BJ (cell line): ENCODE results near the gene SMIM7. TPM values are rescaled to one million over a fixed set of nuclear protein-coding genes. Genes with fewer than 3 reads are reported as not detected.
"Not testable (repeated sequence)": the region's sequence is repeated elsewhere in the genome, so short reads cannot be mapped to it uniquely, and the experiment has no call there.

Experiments used
- CTCF ChIA-PET: fragments of 350-600 bp; formaldehyde crosslinking; extraction: SDS; loops from one replicate; lab custom pipeline; 2021; ENCODE audit warnings: antibody characterized with exemption, inconsistent platforms; lab: Yijun Ruan, JAX
- POLR2A ChIA-PET: fragments of 300-600 bp; sonication (Branson Sonifier 250); formaldehyde crosslinking; extraction: SDS; loops from one replicate; lab custom pipeline; 2021; ENCODE audit warnings: antibody characterized with exemption; lab: Charles Lee
- DNase-seq: peaks from one replicate; pipeline ENCODE4 v3.0.0-alpha.2; 2011; ENCODE audit warnings: low read depth
- H3K27me3 ChIP-seq: 2 replicates; pipeline ENCODE4 v1.6.0; 2011; ENCODE audit warnings: low read length; ENCODE audit not compliant: control insufficient read depth, insufficient read depth
- H3K36me3 ChIP-seq: 2 replicates; pipeline ENCODE4 v1.5.1; 2011; ENCODE audit warnings: low read length; ENCODE audit not compliant: control insufficient read depth, insufficient read depth
- H3K4me3 ChIP-seq: 2 replicates; pipeline ENCODE4 v1.5.1; 2011; ENCODE audit warnings: low read depth, mild to moderate bottlenecking, control low read depth, low read length
- CTCF ChIP-seq: IDR thresholded peaks from 2 replicates; pipeline ENCODE4 v1.5.1; 2011; ENCODE audit warnings: low read depth, mild to moderate bottlenecking, control low read depth, inconsistent platforms, low read length, moderate library complexity; ENCODE audit not compliant: insufficient read depth
- polyA plus RNA-seq: library from polyadenylated mRNA; depleted of rRNA; stranded (reverse); fragments of >200 nt; gene quantifications from 2 replicates; pipeline ENCODE4 v1.2.3, GENCODE V29; 2011

SMIM7 gene
- polyA plus RNA-seq, 1 experiment: 61.4 TPM

GRCh38 chr19:16655727-16656126, 4.2 kb downstream of the SMIM7 start:
- no peaks in the 10 kb centered on the region for H3K27me3 ChIP-seq
- peaks cover 30% of the 10 kb centered on the region for H3K36me3 ChIP-seq
- no peak for TF ChIP-seq CTCF
- DNase-seq: no peak
- ChIA-PET POLR2A (no interaction called here), CTCF (no interaction called here)
- no peak overlapping the region for H3K4me3 ChIP-seq

- ChIA-PET POLR2A (no interaction called here), CTCF (no interaction called here)
- H3K27me3 ChIP-seq: no peaks in the 10 kb centered on the region
- TF ChIP-seq CTCF: no peak
- H3K36me3 ChIP-seq: peaks cover 31% of the 10 kb centered on the region
- no peak overlapping the region for H3K4me3 ChIP-seq
- DNase-seq: no peak
Observed at GRCh38 chr19:16654627-16655026, 5.3 kb downstream of the SMIM7 start.

GRCh38 chr19:16654140-16654539, 5.8 kb downstream of the SMIM7 start:
- no peak for DNase-seq
- peaks cover 31% of the 10 kb centered on the region for H3K36me3 ChIP-seq
- TF ChIP-seq CTCF: no peak
- ChIA-PET CTCF (no interaction called here), POLR2A (no interaction called here)
- H3K4me3 ChIP-seq: no peak overlapping the region
- no peaks in the 10 kb centered on the region for H3K27me3 ChIP-seq

GRCh38 chr19:16652854-16653253, 7.1 kb downstream of the SMIM7 start:
- peaks cover 24% of the 10 kb centered on the region for H3K36me3 ChIP-seq
- CTCF ChIA-PET: no interaction called here
- no peak overlapping the region for H3K4me3 ChIP-seq
- no peak for TF ChIP-seq CTCF
- DNase-seq: no peak
- POLR2A ChIA-PET: no interaction called here
- no peaks in the 10 kb centered on the region for H3K27me3 ChIP-seq

- H3K27me3 ChIP-seq, DNase-seq, CTCF ChIA-PET, H3K4me3 ChIP-seq, POLR2A ChIA-PET: not testable (repeated sequence)
- H3K36me3 ChIP-seq: peaks cover 23% of the 10 kb centered on the region
Observed at GRCh38 chr19:16651421-16652188, 8.3 kb downstream of the SMIM7 start.

- ChIA-PET POLR2A (no interaction called here), CTCF (no interaction called here)
- no peak for TF ChIP-seq CTCF
- H3K36me3 ChIP-seq: peaks cover 25% of the 10 kb centered on the region
- H3K27me3 ChIP-seq: no peaks in the 10 kb centered on the region
- no peak overlapping the region for H3K4me3 ChIP-seq
- DNase-seq: no peak
Observed at GRCh38 chr19:16650821-16651220, 9.1 kb downstream of the SMIM7 start.
